GM12878 (cell line): ENCODE results near the gene GABPB2. TPM values are rescaled to one million over a fixed set of nuclear protein-coding genes. Genes with fewer than 3 reads are reported as not detected.

Experiments used
- ATAC-seq: fragments of 200-7000 bp; cut with Tn5 transposase; 3 replicates; pipeline ENCODE4 v1.9.1; 2020; ENCODE audit warnings: mild to moderate bottlenecking, moderate library complexity
- BruUV-seq: library from RNA; stranded (reverse); fragments of 400-500 nt; replicated peaks from 2 replicates; lab custom pipeline; 2021; lab: Mats Ljungman, UMichigan
- CTCF ChIA-PET: fragments of 300-600 bp; sonication (Branson Sonifier 250); formaldehyde crosslinking; extraction: SDS; loops from one replicate; lab custom pipeline; 2021; ENCODE audit warnings: inconsistent platforms; lab: Yijun Ruan, JAX
- POLR2A ChIA-PET: fragments of 350-600 bp; formaldehyde crosslinking; extraction: SDS; loops from one replicate; lab custom pipeline; 2021; ENCODE audit warnings: inconsistent platforms; lab: Charles Lee
- RAD21 ChIA-PET: fragments of 300-600 bp; sonication (Branson Sonifier 250); formaldehyde crosslinking; loops from one replicate; lab custom pipeline; 2023; ENCODE audit warnings: antibody characterized with exemption; ENCODE audit not compliant: unreplicated experiment; lab: Charles Lee
- SMC1A ChIA-PET: fragments of 300-600 bp; sonication (Branson Sonifier 250); formaldehyde crosslinking; loops from one replicate; lab custom pipeline; 2023; ENCODE audit not compliant: unreplicated experiment, uncharacterized antibody; lab: Charles Lee
- DNase-seq: peaks from one replicate; pipeline ENCODE4 v3.0.0-alpha.2; 2011; ENCODE audit warnings: low read depth, low spot score
- FAIRE-seq: peaks from 3 replicates; lab custom pipeline; 2011; peaks lifted over from hg19 to GRCh38; lab: Jason Lieb, UNC
- H2AFZ ChIP-seq: 2 replicates; pipeline ENCODE4 v1.6.0; 2011; ENCODE audit warnings: low read depth, low read length, control low read depth; ENCODE audit not compliant: control insufficient read depth
- H3K27ac ChIP-seq: 2 replicates; pipeline ENCODE4 v1.5.1; 2011; ENCODE audit warnings: control low read depth; ENCODE audit not compliant: control insufficient read depth, insufficient read depth
- H3K27me3 ChIP-seq, 2 experiments: replicated peaks in 1 of 2; 2 replicates each; pipeline versions ENCODE4 v1.6.0 to v1.6.1; 2011; ENCODE audit warnings: low read length in 1 of 2; ENCODE audit not compliant: control insufficient read depth in 2 of 2, insufficient read depth in 2 of 2
- H3K36me3 ChIP-seq, 2 experiments: 2 replicates each; pipeline ENCODE4 v1.5.1; 2011; ENCODE audit warnings: low read length in 1 of 2; ENCODE audit not compliant: control insufficient read depth in 2 of 2, insufficient read depth in 2 of 2
- H3K4me1 ChIP-seq: 2 replicates; pipeline ENCODE4 v1.6.1; 2011; ENCODE audit warnings: mild to moderate bottlenecking, low read length, moderate library complexity, mixed read lengths; ENCODE audit not compliant: control insufficient read depth, insufficient read depth
- H3K4me2 ChIP-seq: 2 replicates; pipeline ENCODE4 v1.6.0; 2011; ENCODE audit warnings: control low read depth; ENCODE audit not compliant: control insufficient read depth, insufficient read depth
- H3K4me3 ChIP-seq: fragments of 200-600 bp; sonication (generic); 2 replicates; pipeline ENCODE4 v1.5.1; 2016
- H3K79me2 ChIP-seq: 2 replicates; pipeline ENCODE4 v1.6.0; 2011; ENCODE audit warnings: low read length; ENCODE audit not compliant: control insufficient read depth, insufficient read depth
- H3K9ac ChIP-seq: 2 replicates; pipeline ENCODE4 v1.8.0; 2011; ENCODE audit warnings: low read length, control low read depth, mixed read lengths; ENCODE audit not compliant: control insufficient read depth, insufficient read depth
- H3K9me3 ChIP-seq: replicated peaks from 3 replicates; pipeline ENCODE4 v1.5.1; 2011; ENCODE audit warnings: mild to moderate bottlenecking, low read length; ENCODE audit not compliant: control insufficient read depth, insufficient read depth
- H4K20me1 ChIP-seq: 2 replicates; pipeline ENCODE4 v1.6.0; 2011; ENCODE audit not compliant: control insufficient read depth, insufficient read depth
- BCL3 ChIP-seq: IDR thresholded peaks from 2 replicates; pipeline ENCODE4 v1.6.1; 2011; ENCODE audit warnings: borderline replicate concordance, low read depth, mild to moderate bottlenecking, moderate library complexity, low read length; ENCODE audit not compliant: insufficient read depth, poor library complexity, severe bottlenecking
- CBX5 ChIP-seq: sonication (generic); IDR thresholded peaks from 2 replicates; pipeline ENCODE4 v1.6.1; 2016; ENCODE audit warnings: low read depth, moderate library complexity, mild to moderate bottlenecking, inconsistent platforms
- CTCF ChIP-seq, 3 experiments: IDR thresholded peaks in 2 of 3; conservative IDR thresholded peaks in 1 of 3; 2 replicates each; pipeline ENCODE4 v1.5.1; 2011; ENCODE audit warnings: low read depth in 3 of 3, low read length in 3 of 3, mild to moderate bottlenecking in 3 of 3, control low read depth in 2 of 3, moderate library complexity in 2 of 3, inconsistent platforms in 1 of 3, mixed read lengths in 1 of 3; ENCODE audit not compliant: control insufficient read depth in 2 of 3, insufficient read depth in 1 of 3; ENCODE audit errors: extremely low read depth in 1 of 3
- MAX ChIP-seq: IDR thresholded peaks from 2 replicates; pipeline ENCODE4 v1.6.1; 2012; ENCODE audit warnings: low read depth, low read length, improper control_type of control experiment
- MLLT1 ChIP-seq: fragments of 450-650 bp; IDR thresholded peaks from 2 replicates; pipeline ENCODE4 v1.6.1; 2016; ENCODE audit warnings: mild to moderate bottlenecking
- MXI1 ChIP-seq: fragments of 150-350 bp; IDR thresholded peaks from 2 replicates; pipeline ENCODE4 v1.6.1; 2011; ENCODE audit warnings: low read depth, mild to moderate bottlenecking, inconsistent platforms, low read length, improper control_type of control experiment
- TCF3 ChIP-seq: IDR thresholded peaks from 2 replicates; pipeline ENCODE4 v1.6.1; 2012; ENCODE audit warnings: low read depth, mild to moderate bottlenecking, low read length, borderline replicate concordance; ENCODE audit not compliant: insufficient read depth
- YBX1 ChIP-seq: fragments of 450-650 bp; IDR thresholded peaks from 2 replicates; pipeline ENCODE4 v1.6.1; 2016; ENCODE audit warnings: antibody characterized with exemption
- ZBTB40 ChIP-seq: fragments of 450-650 bp; IDR thresholded peaks from 2 replicates; pipeline ENCODE4 v1.6.1; 2016; ENCODE audit warnings: mild to moderate bottlenecking, moderate library complexity, borderline replicate concordance
- WGBS: methylation state at CpG from one replicate; pipeline ENCODE4 v1.1.6; 2016; ENCODE audit warnings: low lambda C conversion rate; ENCODE audit not compliant: insufficient replicate concordance, insufficient coverage; ENCODE audit errors: missing lambda C conversion rate; 5-methylcytosine and 5-hydroxymethylcytosine counted together
- in situ Hi-C: fragments of 300-500 bp; cut with MboI; formaldehyde crosslinking; loops from 9 replicates; pipeline ENCODE4 v1.14.3; 2018; ENCODE audit warnings: mixed read lengths
- intact Hi-C: fragments of 100-400 bp; cut with micrococcal nuclease; formaldehyde crosslinking; loops from one replicate; pipeline ENCODE4 v1.14.2; 2022; ENCODE audit not compliant: unreplicated experiment
- polyA plus RNA-seq, 11 experiments: library from polyadenylated mRNA; depleted of rRNA in 4 of 11; unstranded in 6 of 11; stranded (reverse) in 5 of 11; fragments of >200 nt; fragmentation: Nextera tagmentation in 4 of 11; fragmentation: Illumina TruSeq in 1 of 11; extraction: Ambion mirVana in 4 of 11; extraction: Trizol in 1 of 11; gene quantifications; 1 replicate in 1 of 11; 2 replicates in 10 of 11; pipeline versions ENCODE4 v1.2.1 to v1.2.3, GENCODE V29; 2011 to 2016; ENCODE audit warnings: inconsistent platforms in 2 of 11, missing spikeins in 2 of 11, low read depth in 1 of 11
- total RNA-seq, 4 experiments: library from RNA; depleted of rRNA in 3 of 4; stranded (reverse); fragments of >200 nt in 3 of 4; fragmentation: Illumina TruSeq in 1 of 4; extraction: Trizol in 1 of 4; gene quantifications; 2 replicates each; pipeline versions ENCODE4 v1.2.1 to v1.2.3, GENCODE V29; 2013 to 2021

The GABPB2 gene
- total and polyA plus RNA-seq, 10 of the 15 experiments (the other 5 are each of a cell fraction or from before 2014, with no cell fraction given) = 2.3 to 10.5 (median 6.9) TPM

GRCh38 chr1:151144474-151145303 lies 74.1 kb downstream of the GABPB2 start:
- no TSS peak for BruUV-seq
- POLR2A ChIA-PET = interaction anchor here (0.6 kb wide), 1 partner anchor 64 kb away, joined by 5 read pairs; no protein-coding TSS in a partner anchor

More at GRCh38 chr1:151144474-151145303, 74.1 kb downstream of the GABPB2 start:
- Histone ChIP-seq H3K4me2 (no peak overlapping the region), H3K36me3 (no peaks in the 10 kb centered on the region), H3K9ac (no peak overlapping the region), H3K27me3 (peaks cover 0 to 8% of the 10 kb centered on the region in 2 experiments), H3K79me2 (no peaks in the 10 kb centered on the region), H2AFZ (no peak overlapping the region), H3K4me1 (no peaks in the 10 kb centered on the region; the same call in 1 of the 2 replicates), H3K4me3 (no peak overlapping the region), H4K20me1 (no peaks in the 10 kb centered on the region; the same call in 1 of the 2 replicates), H3K9me3 (no peaks in the 10 kb centered on the region), H3K27ac (no peak overlapping the region)
- SMC1A ChIA-PET = interaction anchor here (0.8 kb wide), 2 partner anchors 12 to 45 kb away, joined by 3 read pairs; partner anchors contain the start of gene TNFAIP8L2
- intact Hi-C loops (no loop called here), in situ Hi-C loops (no loop called here)
- CTCF ChIA-PET = interaction anchor here (1.0 to 1.3 kb wide), 3 partner anchors 12 to 45 kb away, joined by 3 to 6 read pairs (median 6); partner anchors contain the start of gene TNFAIP8L2
- TF ChIP-seq MXI1 (no peak), BCL3 (no peak), ZBTB40 (no peak), YBX1 (no peak), CBX5 (no peak), MAX (no peak), TCF3 (no peak), CTCF (IDR thresholded peaks at IDR 0.05 in 2 of 3, conservative IDR thresholded peaks at IDR 0.05 in 1 of 3; ENCODE audit: control insufficient read depth in 2 of 3, extremely low read depth in 1 of 3, insufficient read depth in 1 of 3, low read depth in 3 of 3, low read length in 3 of 3) (no peak), MLLT1 (no peak)
- no peak for DNase-seq
- RAD21 ChIA-PET = interaction anchor here (2.7 kb wide), 1 partner anchor 10 kb away, joined by 13 read pairs; no protein-coding TSS in a partner anchor
- no peak for ATAC-seq
- FAIRE-seq = no peak
- WGBS = 56% methylated on average over 7 of the region's 7 CpGs
